DMS114 treated with DMSO at 0.1 percent for 48 hours (cell line): Measurements from ENCODE around the gene ZNF500.

ENCODE experiments used
- DNase-seq: peaks from one replicate; lab custom pipeline; 2025; ENCODE audit not compliant: unreplicated experiment; lab: John Stamatoyannopoulos, UW

Gene ZNF500

GRCh38 chr16:4766875-4767628 lies at the start of gene ZNF500:
ZNF500 (minus strand) TSS chr16:4767162; CDS start chr16:4765978, 1,184 bp downstream.
- DNase-seq, result peak; percentile 91

- no peak for DNase-seq
Measured at GRCh38 chr16:4814542-4815173, 47.7 kb upstream of the ZNF500 start.

- no peak for DNase-seq
Measured at GRCh38 chr16:4814046-4814445, 47.1 kb upstream of the ZNF500 start.

GRCh38 chr16:4813251-4814003 lies 46.5 kb upstream of the ZNF500 start:
- DNase-seq, result no peak

GRCh38 chr16:4811773-4812172 lies 44.8 kb upstream of the ZNF500 start:
- DNase-seq, result no peak

- no peak for DNase-seq
Measured at GRCh38 chr16:4811242-4811641, 44.3 kb upstream of the ZNF500 start.

GRCh38 chr16:4806280-4806679 lies 39.3 kb upstream of the ZNF500 start:
- no peak for DNase-seq

GRCh38 chr16:4805231-4805630 lies 38.3 kb upstream of the ZNF500 start:
- no peak for DNase-seq

GRCh38 chr16:4803898-4804762 lies 37.2 kb upstream of the ZNF500 start:
- no peak for DNase-seq

- DNase-seq, result no peak
Measured at GRCh38 chr16:4803401-4803844, 36.5 kb upstream of the ZNF500 start.

- peak; percentile 87 for DNase-seq
Measured at GRCh38 chr16:4802659-4803287, 35.8 kb upstream of the ZNF500 start.

GRCh38 chr16:4801962-4802658 lies 35.1 kb upstream of the ZNF500 start, which contains the start of gene ROGDI:
ROGDI (minus strand) TSS chr16:4802633; CDS start chr16:4802571, 62 bp downstream.
- no peak for DNase-seq

- DNase-seq, result no peak
Measured at GRCh38 chr16:4801051-4801961, 34.3 kb upstream of the ZNF500 start.

- DNase-seq, result no peak
Measured at GRCh38 chr16:4800290-4801041, 33.5 kb upstream of the ZNF500 start.

- no peak for DNase-seq
Measured at GRCh38 chr16:4799171-4799855, 32.4 kb upstream of the ZNF500 start.

- no peak for DNase-seq
Measured at GRCh38 chr16:4798456-4798855, 31.5 kb upstream of the ZNF500 start.

GRCh38 chr16:4797805-4798252 lies 30.9 kb upstream of the ZNF500 start:
- no peak for DNase-seq
